ENCODE results near the gene GPC5. TPM values are rescaled to one million over a fixed set of nuclear protein-coding genes. Genes with fewer than 3 reads are reported as not detected.

The GPC5 gene
- total RNA-seq, 2 donors from 2014 or later, result not detected

DNA sequence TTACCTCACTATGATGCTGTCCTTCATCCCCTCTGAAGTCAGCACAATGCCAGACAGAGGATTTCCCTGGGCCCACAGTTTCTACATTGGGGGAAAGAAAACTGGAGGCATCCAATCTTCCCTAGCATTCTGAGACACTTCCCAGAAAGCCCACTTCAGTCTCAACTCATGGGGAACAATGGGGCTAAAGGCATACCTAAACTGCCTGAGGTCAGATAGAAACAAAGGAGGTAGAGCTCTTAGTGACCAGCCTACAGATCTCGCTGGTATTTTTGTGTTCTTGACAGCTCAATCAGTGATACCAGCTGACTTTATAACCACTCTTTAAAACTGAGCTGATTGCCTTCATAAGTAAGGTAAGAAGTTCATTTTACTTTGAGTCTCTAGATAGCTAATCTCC lies 947.2 kb downstream of the GPC5 start:
- TF ChIP-seq POLR2A (IDR thresholded peaks at IDR 0.05) (no peak), CTCF (IDR thresholded peaks at IDR 0.05) (no peak)
- Histone ChIP-seq H3K4me3 (no peak overlapping the region), H3K9me3 (no peaks in the 10 kb centered on the region), H3K27ac (no peak overlapping the region), H3K27me3 (no peaks in the 10 kb centered on the region), H3K36me3 (replicated peaks in 1 of 2; ENCODE audit: insufficient read depth in 1 of 2, low read depth in 2 of 2) (no peaks in the 10 kb centered on the region), H3K4me1 (no peaks in the 10 kb centered on the region)
- intact Hi-C loops (cut with DNase I), result no loop called here
- ATAC-seq (no peak), DNase-seq (no peak)
- 45 to 67% methylated on average over 1 of the region's 1 CpG for WGBS, 2 donors

GRCh38 chr13:92346046-92346445 lies 947.6 kb downstream of the GPC5 start:
- TF ChIP-seq POLR2A (IDR thresholded peaks at IDR 0.05) (no peak), CTCF (IDR thresholded peaks at IDR 0.05) (no peak)
- ATAC-seq (no peak), DNase-seq (no peak)
- Histone ChIP-seq H3K4me3 (no peak overlapping the region), H3K4me1 (no peaks in the 10 kb centered on the region), H3K9me3 (no peaks in the 10 kb centered on the region), H3K27ac (no peak overlapping the region), H3K36me3 (replicated peaks in 1 of 2; ENCODE audit: insufficient read depth in 1 of 2, low read depth in 2 of 2) (no peaks in the 10 kb centered on the region), H3K27me3 (no peaks in the 10 kb centered on the region)
- intact Hi-C loops (cut with DNase I), result no loop called here

DNA sequence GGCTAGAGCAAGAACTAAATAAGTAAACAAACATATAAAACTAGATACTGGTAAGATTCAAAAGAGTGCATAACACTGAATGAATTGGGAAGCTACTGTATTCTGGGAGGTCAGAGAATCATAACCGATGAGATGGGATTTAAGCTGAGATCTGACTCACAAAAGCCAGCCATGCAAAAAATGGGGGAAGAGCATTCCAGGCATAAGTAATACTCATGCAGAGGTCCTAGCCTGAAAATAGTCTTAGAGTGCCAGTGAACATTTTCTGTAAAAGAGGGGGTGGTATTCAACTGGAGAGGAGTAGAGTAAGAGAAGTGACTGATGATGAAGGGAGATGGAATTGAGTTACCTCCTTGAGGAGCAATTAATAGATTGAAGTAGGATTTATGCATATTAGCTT lies 956.2 kb downstream of the GPC5 start:
- Histone ChIP-seq H3K4me3 (no peak overlapping the region), H3K9me3 (no peaks in the 10 kb centered on the region), H3K4me1 (no peaks in the 10 kb centered on the region), H3K36me3 (replicated peaks in 1 of 2; ENCODE audit: insufficient read depth in 1 of 2, low read depth in 2 of 2) (no peaks in the 10 kb centered on the region), H3K27me3 (no peaks in the 10 kb centered on the region), H3K27ac (no peak overlapping the region)
- DNase-seq (no peak), ATAC-seq (no peak)
- no peak for TF ChIP-seq POLR2A (IDR thresholded peaks at IDR 0.05)
- TF ChIP-seq CTCF (IDR thresholded peaks at IDR 0.05), result no peak
- intact Hi-C loops (cut with DNase I), result no loop called here
- WGBS, 2 donors, result 82 to 91% methylated on average over 1 of the region's 1 CpG

- H3K27ac ChIP-seq, result no peak overlapping the region
- DNase-seq (peak in 3 of 4 donors; percentile 10 to 24 (median 11)), ATAC-seq (no peak)
- intact Hi-C loops (cut with DNase I), result no loop called here
- H3K27me3 ChIP-seq, result no peaks in the 10 kb centered on the region
- WGBS, 2 donors, result 54 to 60% methylated on average over 1 of the region's 1 CpG
- H3K36me3 ChIP-seq (replicated peaks in 1 of 2; ENCODE audit: insufficient read depth in 1 of 2, low read depth in 2 of 2), result no peaks in the 10 kb centered on the region
- H3K4me1 ChIP-seq, result no peaks in the 10 kb centered on the region
- TF ChIP-seq POLR2A (IDR thresholded peaks at IDR 0.05) (no peak), CTCF (IDR thresholded peaks at IDR 0.05) (peak in 3 of 7 experiments; percentile 25 to 42 (median 41))
- H3K4me3 ChIP-seq, result no peak overlapping the region
- H3K9me3 ChIP-seq, result no peaks in the 10 kb centered on the region
Observed at GRCh38 chr13:92355213-92355612, 956.8 kb downstream of the GPC5 start.

DNA sequence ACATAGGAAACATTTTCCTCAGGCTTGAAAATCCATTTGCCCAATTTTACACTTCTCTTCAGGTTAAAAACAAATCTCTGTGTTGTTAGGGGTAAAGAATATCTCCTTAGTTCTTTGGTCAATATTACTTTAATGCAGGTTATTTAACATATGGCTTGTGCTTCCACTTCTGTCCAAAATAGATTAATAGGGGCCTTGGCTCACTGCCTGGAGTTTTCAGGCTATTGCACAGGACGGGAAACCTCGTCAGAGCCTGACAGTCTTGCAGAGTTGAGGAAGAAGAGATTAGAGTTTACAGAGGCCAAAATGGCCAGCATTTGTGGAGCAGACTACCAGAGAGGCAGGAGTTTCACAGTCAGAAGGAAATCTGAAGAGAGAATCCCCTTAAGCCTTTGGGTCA lies 964.3 kb downstream of the GPC5 start:
- DNase-seq (peak in 3 of 4 donors; percentile 17 to 33 (median 17)), ATAC-seq (no peak)
- H3K9me3 ChIP-seq, result no peaks in the 10 kb centered on the region
- no peak overlapping the region for H3K27ac ChIP-seq
- no peaks in the 10 kb centered on the region for H3K4me1 ChIP-seq
- H3K4me3 ChIP-seq, result no peak overlapping the region
- 0 to 3% methylated on average over 2 of the region's 2 CpGs for WGBS, 2 donors
- H3K27me3 ChIP-seq, result no peaks in the 10 kb centered on the region
- H3K36me3 ChIP-seq (replicated peaks in 1 of 2; ENCODE audit: insufficient read depth in 1 of 2, low read depth in 2 of 2), result no peaks in the 10 kb centered on the region
- intact Hi-C loops (cut with DNase I), result no loop called here
- TF ChIP-seq CTCF (IDR thresholded peaks at IDR 0.05) (no peak), POLR2A (IDR thresholded peaks at IDR 0.05) (no peak)
